Keratinocyte (primary cell): ENCODE data around the gene LY6G6F.

Source experiments
- CTCF ChIP-seq, 3 experiments: IDR thresholded peaks in 1 of 3; conservative IDR thresholded peaks in 1 of 3; optimal IDR thresholded peaks in 1 of 3; 2 replicates in 2 of 3; 3 replicates in 1 of 3; pipeline versions ENCODE3 to v1.5.1; 2011; ENCODE audit warnings: low read length in 3 of 3, mild to moderate bottlenecking in 3 of 3, moderate library complexity in 2 of 3, control low read depth in 1 of 3, inconsistent platforms in 1 of 3; ENCODE audit not compliant: insufficient read depth in 2 of 3; ENCODE audit errors: extremely low read depth in 1 of 3
- EZH2 ChIP-seq: IDR thresholded peaks from one replicate; pipeline ENCODE4 v1.6.1; 2012; ENCODE audit warnings: inconsistent platforms, mild to moderate bottlenecking, low read length, moderate library complexity

GRCh38 chr6:31721351-31722020 is 14.8 kb downstream of the LY6G6F start, which contains the start of gene LY6G6C:
- TF ChIP-seq CTCF (optimal IDR thresholded peaks at IDR 0.05 in 1 of 3, IDR thresholded peaks at IDR 0.05 in 1 of 3, conservative IDR thresholded peaks at IDR 0.05 in 1 of 3; ENCODE audit: extremely low read depth in 1 of 3, insufficient read depth in 2 of 3, low read length in 3 of 3): no peak
- TF ChIP-seq EZH2: no peak
